B cell (primary cell): ENCODE measurements around the gene KIR3DL2. TPM values are rescaled to one million over a fixed set of nuclear protein-coding genes. Genes with fewer than 3 reads are reported as not detected.
"Not testable (repeated sequence)": the region's sequence is repeated elsewhere in the genome, so short reads cannot be mapped to it uniquely, and the experiment has no call there.

ENCODE experiments used
- ATAC-seq: fragments of 200-7000 bp; cut with Tn5 transposase; one replicate; pipeline ENCODE4 v1.10.0; 2021; ENCODE audit warnings: low read depth, mild to moderate bottlenecking, moderate number of reproducible peaks, moderate library complexity
- CTCF ChIA-PET: fragments of 350-600 bp; sonication (Branson Sonifier 250); formaldehyde crosslinking; loops from one replicate; lab custom pipeline; 2021; ENCODE audit warnings: antibody characterized with exemption, inconsistent platforms; lab: Charles Lee
- POLR2A ChIA-PET: fragments of 350-600 bp; sonication (Branson Sonifier 250); formaldehyde crosslinking; loops from one replicate; lab custom pipeline; 2021; ENCODE audit warnings: antibody characterized with exemption; lab: Charles Lee
- DNase-seq: peaks from one replicate; pipeline ENCODE4 v3.0.0; 2013
- H2AFZ ChIP-seq: 2 replicates; pipeline ENCODE4 v1.6.1; 2012; ENCODE audit warnings: mild to moderate bottlenecking, low read depth, low read length; ENCODE audit not compliant: insufficient read depth, poor library complexity, severe bottlenecking
- H3K27ac ChIP-seq, 2 donors: 1 replicate in 1 of 2; 2 replicates in 1 of 2; pipeline ENCODE4 v1.5.1; 2012 to 2013; ENCODE audit warnings: low read length in 2 of 2, mild to moderate bottlenecking in 2 of 2, moderate library complexity in 1 of 2
- H3K27me3 ChIP-seq, 4 experiments: fragments of 200-600 bp in 1 of 4; sonication (generic) in 1 of 4; replicated peaks in 1 of 4; 1 replicate in 2 of 4; 2 replicates in 2 of 4; pipeline versions ENCODE4 v1.6.1 to v1.7.0; 2013 to 2016; ENCODE audit warnings: low read length in 3 of 4, mild to moderate bottlenecking in 2 of 4, mixed read lengths in 1 of 4, moderate library complexity in 1 of 4; ENCODE audit not compliant: insufficient read depth in 4 of 4, control insufficient read depth in 3 of 4; ENCODE audit errors: control extremely low read depth in 1 of 4
- H3K36me3 ChIP-seq, 2 experiments: replicated peaks in 1 of 2; 1 replicate in 1 of 2; 2 replicates in 1 of 2; pipeline versions ENCODE4 v1.6.1 to v1.7.1; 2013; ENCODE audit warnings: low read length in 1 of 2; ENCODE audit not compliant: insufficient read depth in 2 of 2, control insufficient read depth in 1 of 2; ENCODE audit errors: control extremely low read depth in 1 of 2, extremely low read depth in 1 of 2
- H3K4me1 ChIP-seq, 2 donors: fragments of 200-600 bp in 1 of 2; sonication (generic) in 1 of 2; 1 replicate in 1 of 2; 2 replicates in 1 of 2; pipeline versions ENCODE4 v1.5.1 to v1.6.1; 2013 to 2017; ENCODE audit warnings: low read length in 2 of 2; ENCODE audit not compliant: control insufficient read depth in 2 of 2, insufficient read depth in 2 of 2
- H3K4me2 ChIP-seq: replicated peaks from 2 replicates; pipeline ENCODE3; 2012; ENCODE audit warnings: mild to moderate bottlenecking, low read depth, low read length; ENCODE audit not compliant: poor library complexity, severe bottlenecking
- H3K4me3 ChIP-seq, 5 experiments: fragments of 200-600 bp in 1 of 5; sonication (generic) in 1 of 5; 1 replicate in 3 of 5; 2 replicates in 2 of 5; pipeline versions ENCODE4 v1.5.1 to v1.7.0; 2011 to 2016; ENCODE audit warnings: low read length in 4 of 5, mild to moderate bottlenecking in 4 of 5, low read depth in 2 of 5, control low read depth in 1 of 5, moderate library complexity in 1 of 5; ENCODE audit not compliant: insufficient read depth in 1 of 5; ENCODE audit errors: control extremely low read depth in 1 of 5, extremely low read depth in 1 of 5
- H3K79me2 ChIP-seq: fragments of 200-600 bp; sonication (generic); one replicate; pipeline ENCODE4 v1.6.0; 2016; ENCODE audit warnings: low read length; ENCODE audit not compliant: control insufficient read depth, insufficient read depth
- H3K9ac ChIP-seq: fragments of 200-600 bp; sonication (generic); 2 replicates; pipeline ENCODE4 v1.6.1; 2017; ENCODE audit warnings: mild to moderate bottlenecking, low read length, moderate library complexity
- H3K9me3 ChIP-seq, 3 donors: one replicate each; pipeline versions ENCODE4 v1.6.1 to v1.7.1; 2013; ENCODE audit warnings: low read length in 2 of 3; ENCODE audit not compliant: control insufficient read depth in 2 of 3, insufficient read depth in 1 of 3; ENCODE audit errors: control extremely low read depth in 1 of 3
- H4K20me1 ChIP-seq: 2 replicates; pipeline ENCODE4 v1.6.0; 2012; ENCODE audit warnings: mild to moderate bottlenecking, low read length; ENCODE audit not compliant: insufficient read depth, control insufficient read depth, poor library complexity, severe bottlenecking
- H3K27ac Mint-ChIP-seq: one replicate; pipeline ENCODE4 v1.8.0; 2021; ENCODE audit warnings: mixed read lengths
- H3K27me3 Mint-ChIP-seq: one replicate; pipeline ENCODE4 v1.8.0; 2021; ENCODE audit warnings: mixed read lengths
- H3K4me1 Mint-ChIP-seq: one replicate; pipeline ENCODE4 v1.8.0; 2021; ENCODE audit warnings: mixed read lengths
- H3K4me3 Mint-ChIP-seq: one replicate; pipeline ENCODE4 v1.8.0; 2021; ENCODE audit warnings: mixed read lengths
- H3K9me3 Mint-ChIP-seq: one replicate; pipeline ENCODE4 v1.8.0; 2022; ENCODE audit warnings: mixed read lengths; ENCODE audit not compliant: insufficient read depth
- CTCF ChIP-seq: fragments of 200-600 bp; IDR thresholded peaks from one replicate; pipeline ENCODE4 v1.8.0; 2022; ENCODE audit warnings: antibody characterized with exemption, mild to moderate bottlenecking
- EZH2 ChIP-seq: IDR thresholded peaks from 2 replicates; pipeline ENCODE4 v1.6.1; 2012; ENCODE audit warnings: borderline replicate concordance, low read depth, mild to moderate bottlenecking, moderate library complexity, low read length; ENCODE audit not compliant: insufficient read depth, poor library complexity, severe bottlenecking
- WGBS: methylation state at CpG from one replicate; pipeline ENCODE4 v1.1.5; 2013; ENCODE audit warnings: missing lambda C conversion rate; ENCODE audit not compliant: insufficient coverage; 5-methylcytosine and 5-hydroxymethylcytosine counted together
- intact Hi-C: fragments of 100-400 bp; cut with micrococcal nuclease; formaldehyde crosslinking; loops from one replicate; pipeline ENCODE4 v1.10.0; 2022
- polyA plus RNA-seq: library from polyadenylated mRNA; depleted of rRNA; stranded (reverse); fragments of >200 nt; gene quantifications from 2 replicates; pipeline ENCODE4 v1.2.3, GENCODE V29; 2012
- total RNA-seq, 2 donors: library from RNA; stranded (reverse); fragments of 120-200 nt in 1 of 2; gene quantifications; 1 replicate in 1 of 2; 2 replicates in 1 of 2; pipeline versions ENCODE4 v1.2.3 to v1.2.4, GENCODE V29; 2013 to 2022

The KIR3DL2 gene
- total and polyA plus RNA-seq, 2 donors (not counting 1 experiment from before 2014, with no cell fraction given): 0.17 to 0.30 TPM

- H2AFZ ChIP-seq, H4K20me1 ChIP-seq, DNase-seq, CTCF ChIA-PET, H3K9me3 ChIP-seq, H3K27me3 ChIP-seq, H3K36me3 ChIP-seq, POLR2A ChIA-PET, H3K4me1 ChIP-seq, H3K4me2 ChIP-seq, H3K4me3 Mint-ChIP-seq, H3K9ac ChIP-seq, ATAC-seq, intact Hi-C loops, H3K27ac Mint-ChIP-seq, H3K27ac ChIP-seq, H3K9me3 Mint-ChIP-seq, H3K79me2 ChIP-seq, H3K4me1 Mint-ChIP-seq, H3K4me3 ChIP-seq: not testable (repeated sequence)
- peaks cover 37% of the 10 kb centered on the region for H3K27me3 Mint-ChIP-seq
- WGBS: 86% methylated on average over 3 of the region's 8 CpGs
These were observed 50.9 kb downstream of the KIR3DL2 start for GRCh38 chr19:54901153-54901552.

- Histone ChIP-seq H3K27me3 (peaks cover 0 to 2% (median 0%) of the 10 kb centered on the region in 4 experiments), H3K9me3 (no peaks in the 10 kb centered on the region), H4K20me1 (no peaks in the 10 kb centered on the region), H2AFZ (no peak overlapping the region), H3K4me3 (no peak overlapping the region), H3K36me3 (no peaks in the 10 kb centered on the region), H3K4me1 (no peaks in the 10 kb centered on the region), H3K4me2 (no peak overlapping the region), H3K9ac (no peak overlapping the region), H3K79me2 (no peaks in the 10 kb centered on the region), H3K27ac (no peak overlapping the region)
- no peak for ATAC-seq
- 89% methylated on average over 3 of the region's 3 CpGs for whole genome bisulfite sequencing
- intact Hi-C loops: no loop called here
- H3K4me1 Mint-ChIP-seq: no peaks in the 10 kb centered on the region
- no peak overlapping the region for H3K27ac Mint-ChIP-seq
- no peak for TF ChIP-seq CTCF
- TF ChIP-seq EZH2: no peak
- peaks cover 33% of the 10 kb centered on the region for H3K27me3 Mint-ChIP-seq
- CTCF ChIA-PET: no interaction called here
- H3K4me3 Mint-ChIP-seq: no peak overlapping the region
- DNase-seq: no peak
- no peaks in the 10 kb centered on the region for H3K9me3 Mint-ChIP-seq
- POLR2A ChIA-PET: no interaction called here
These were observed 51.8 kb downstream of the KIR3DL2 start for GRCh38 chr19:54902061-54902460.
